ENCODE data around the gene PCDHGB4. TPM values are rescaled to one million over a fixed set of nuclear protein-coding genes. Genes with fewer than 3 reads are reported as not detected.

PCDHGB4 gene
- total RNA-seq, 4 donors from 2014 or later: 1.1 to 3.3 (median 1.9) TPM

DNA sequence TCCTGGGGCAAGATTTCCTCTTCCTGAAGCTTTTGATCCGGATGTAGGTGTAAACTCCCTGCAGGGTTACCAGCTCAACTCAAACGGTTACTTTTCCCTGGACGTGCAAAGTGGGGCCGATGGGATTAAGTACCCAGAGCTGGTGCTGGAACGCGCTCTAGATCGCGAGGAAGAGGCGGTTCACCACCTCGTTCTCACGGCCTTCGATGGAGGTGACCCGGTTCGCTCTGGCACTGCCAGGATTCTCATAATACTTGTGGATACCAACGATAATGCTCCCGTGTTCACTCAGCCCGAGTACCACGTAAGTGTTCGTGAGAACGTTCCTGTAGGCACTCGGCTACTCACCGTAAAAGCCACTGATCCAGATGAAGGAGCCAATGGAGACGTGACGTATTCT, 31.9 kb upstream of the PCDHGB4 start:
- DNase-seq: no peak
- Histone ChIP-seq H3K27me3 (no peaks in the 10 kb centered on the region), H3K9me3 (peaks cover 0 to 58% (median 7%) of the 10 kb centered on the region in 4 donors), H3K27ac (no peak overlapping the region), H3K4me3 (no peak overlapping the region), H3K4me1 (no peaks in the 10 kb centered on the region), H3K36me3 (no peaks in the 10 kb centered on the region)
- TF ChIP-seq POLR2A (IDR thresholded peaks at IDR 0.05): no peak
- TF ChIP-seq, protein P1, sequence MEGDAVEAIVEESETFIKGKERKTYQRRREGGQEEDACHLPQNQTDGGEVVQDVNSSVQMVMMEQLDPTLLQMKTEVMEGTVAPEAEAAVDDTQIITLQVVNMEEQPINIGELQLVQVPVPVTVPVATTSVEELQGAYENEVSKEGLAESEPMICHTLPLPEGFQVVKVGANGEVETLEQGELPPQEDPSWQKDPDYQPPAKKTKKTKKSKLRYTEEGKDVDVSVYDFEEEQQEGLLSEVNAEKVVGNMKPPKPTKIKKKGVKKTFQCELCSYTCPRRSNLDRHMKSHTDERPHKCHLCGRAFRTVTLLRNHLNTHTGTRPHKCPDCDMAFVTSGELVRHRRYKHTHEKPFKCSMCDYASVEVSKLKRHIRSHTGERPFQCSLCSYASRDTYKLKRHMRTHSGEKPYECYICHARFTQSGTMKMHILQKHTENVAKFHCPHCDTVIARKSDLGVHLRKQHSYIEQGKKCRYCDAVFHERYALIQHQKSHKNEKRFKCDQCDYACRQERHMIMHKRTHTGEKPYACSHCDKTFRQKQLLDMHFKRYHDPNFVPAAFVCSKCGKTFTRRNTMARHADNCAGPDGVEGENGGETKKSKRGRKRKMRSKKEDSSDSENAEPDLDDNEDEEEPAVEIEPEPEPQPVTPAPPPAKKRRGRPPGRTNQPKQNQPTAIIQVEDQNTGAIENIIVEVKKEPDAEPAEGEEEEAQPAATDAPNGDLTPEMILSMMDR (IDR thresholded peaks at IDR 0.05): no peak

DNA sequence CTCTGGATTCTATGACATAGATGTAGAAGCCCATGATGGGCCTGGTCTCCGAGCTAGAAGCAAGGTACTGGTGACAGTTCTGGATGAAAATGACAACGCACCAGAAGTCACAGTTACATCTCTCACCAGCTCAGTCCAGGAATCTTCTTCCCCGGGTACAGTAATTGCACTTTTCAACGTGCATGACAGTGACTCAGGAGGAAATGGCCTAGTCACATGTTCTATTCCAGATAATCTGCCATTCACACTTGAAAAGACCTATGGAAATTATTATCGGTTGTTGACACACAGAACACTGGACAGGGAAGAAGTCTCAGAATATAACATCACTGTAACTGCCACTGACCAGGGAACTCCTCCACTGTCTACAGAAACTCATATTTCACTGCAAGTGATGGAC, 31.4 kb upstream of the PCDHGB4 start:
- Histone ChIP-seq H3K9me3 (peaks cover 0 to 61% (median 7%) of the 10 kb centered on the region in 4 donors), H3K36me3 (no peaks in the 10 kb centered on the region), H3K27ac (no peak overlapping the region), H3K4me1 (no peaks in the 10 kb centered on the region), H3K27me3 (no peaks in the 10 kb centered on the region), H3K4me3 (no peak overlapping the region)
- DNase-seq: no peak
- no peak for TF ChIP-seq POLR2A (IDR thresholded peaks at IDR 0.05)
- TF ChIP-seq, protein P1 (IDR thresholded peaks at IDR 0.05): no peak

DNA sequence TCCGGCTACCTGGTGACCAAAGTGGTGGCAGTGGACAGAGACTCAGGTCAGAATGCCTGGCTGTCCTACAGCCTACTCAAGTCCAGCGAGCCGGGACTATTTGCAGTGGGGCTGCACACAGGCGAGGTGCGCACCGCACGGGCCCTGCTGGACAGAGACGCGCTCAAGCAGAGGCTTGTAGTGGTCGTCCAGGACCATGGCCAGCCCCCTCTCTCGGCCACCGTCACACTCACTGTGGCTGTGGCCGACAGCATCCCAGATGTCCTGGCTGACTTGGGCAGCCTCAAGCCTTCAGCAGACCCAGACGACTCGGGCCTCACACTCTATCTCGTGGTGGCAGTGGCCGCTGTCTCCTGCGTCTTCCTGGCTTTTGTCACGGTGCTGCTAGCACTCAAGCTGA, 30.5 kb upstream of the PCDHGB4 start:
- DNase-seq: no peak
- TF ChIP-seq, protein P1 (IDR thresholded peaks at IDR 0.05): no peak
- no peak for TF ChIP-seq POLR2A (IDR thresholded peaks at IDR 0.05)
- no peaks in the 10 kb centered on the region for H3K27me3 ChIP-seq
- no peaks in the 10 kb centered on the region for H3K4me1 ChIP-seq
- peaks cover 0 to 61% (median 7%) of the 10 kb centered on the region in 4 donors for H3K9me3 ChIP-seq
- H3K4me3 ChIP-seq: no peak overlapping the region
- H3K27ac ChIP-seq: no peak overlapping the region
- H3K36me3 ChIP-seq: no peaks in the 10 kb centered on the region

DNA sequence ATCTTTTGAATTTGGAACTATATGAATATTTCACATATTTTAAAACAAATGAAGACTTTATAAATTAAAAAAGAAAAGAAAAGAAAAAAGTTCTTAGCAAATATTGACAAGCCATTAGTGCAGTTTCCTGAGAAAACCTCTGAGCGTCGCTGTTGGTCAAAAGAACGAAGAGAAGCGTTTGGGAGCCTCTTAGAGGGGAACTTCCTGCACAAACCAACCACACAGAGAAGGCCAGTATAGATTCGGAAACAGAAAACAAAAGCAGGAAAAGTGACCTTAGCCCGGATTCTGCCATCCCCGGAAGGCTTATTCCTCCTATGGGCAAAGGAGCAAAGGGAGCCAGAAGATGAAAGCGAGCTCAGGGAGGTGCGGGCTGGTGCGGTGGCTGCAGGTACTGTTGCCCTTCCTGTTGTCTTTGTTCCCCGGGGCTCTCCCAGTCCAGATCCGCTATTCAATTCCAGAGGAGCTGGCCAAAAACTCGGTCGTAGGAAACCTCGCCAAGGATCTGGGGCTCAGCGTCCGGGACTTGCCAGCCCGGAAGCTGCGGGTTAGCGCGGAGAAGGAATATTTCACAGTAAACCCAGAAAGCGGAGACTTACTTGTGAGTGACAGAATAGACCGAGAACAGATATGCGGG, 27.6 kb upstream of the PCDHGB4 start, which contains the start of gene PCDHGB2:
PCDHGB2 (plus strand) TSS at position 205 of the 637 bp plus-strand sequence; CDS start at position 347, 142 bp downstream.
- H3K36me3 ChIP-seq: no peaks in the 10 kb centered on the region
- TF ChIP-seq POLR2A (IDR thresholded peaks at IDR 0.05): no peak
- TF ChIP-seq, protein P1 (IDR thresholded peaks at IDR 0.05): peak in 4 of 6 experiments; percentile 25 to 48 (median 34)
- H3K4me1 ChIP-seq: no peaks in the 10 kb centered on the region
- H3K27ac ChIP-seq: no peak within 1 kb of the TSS
- H3K27me3 ChIP-seq: no peaks in the 10 kb centered on the region
- peak within 1 kb of the TSS; percentile 3 to 35 (median 17) for H3K4me3 ChIP-seq
- DNase-seq: no peak
- H3K9me3 ChIP-seq: peaks cover 0 to 76% (median 14%) of the 10 kb centered on the region in 4 donors

DNA sequence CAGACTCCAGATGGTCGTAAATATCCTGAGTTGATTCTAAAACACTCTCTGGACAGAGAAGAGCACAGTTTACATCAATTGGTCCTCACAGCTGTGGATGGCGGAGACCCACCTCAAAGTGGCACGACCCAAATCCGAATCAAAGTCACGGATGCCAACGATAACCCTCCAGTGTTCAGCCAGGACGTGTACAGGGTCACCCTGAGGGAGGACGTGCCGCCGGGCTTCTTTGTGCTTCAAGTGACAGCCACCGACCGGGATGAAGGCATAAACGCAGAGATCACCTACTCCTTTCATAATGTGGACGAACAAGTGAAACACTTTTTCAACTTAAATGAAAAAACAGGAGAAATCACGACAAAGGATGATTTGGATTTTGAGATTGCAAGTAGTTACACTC, 26.8 kb upstream of the PCDHGB4 start:
- Histone ChIP-seq H3K27ac (no peak overlapping the region), H3K4me3 (no peak overlapping the region), H3K27me3 (no peaks in the 10 kb centered on the region), H3K4me1 (no peaks in the 10 kb centered on the region), H3K36me3 (no peaks in the 10 kb centered on the region), H3K9me3 (peaks cover 0 to 78% (median 13%) of the 10 kb centered on the region in 4 donors)
- TF ChIP-seq, protein P1 (IDR thresholded peaks at IDR 0.05): no peak
- TF ChIP-seq POLR2A (IDR thresholded peaks at IDR 0.05): no peak
- no peak for DNase-seq

Data from Peyer's patch (tissue), 4 donors.